ENCODE measurements around the gene PTDSS2. TPM values are rescaled to one million over a fixed set of nuclear protein-coding genes. Genes with fewer than 3 reads are reported as not detected.

The PTDSS2 gene
- total RNA-seq, 4 donors from 2014 or later = 22.3 to 31.0 (median 25.3) TPM

DNA sequence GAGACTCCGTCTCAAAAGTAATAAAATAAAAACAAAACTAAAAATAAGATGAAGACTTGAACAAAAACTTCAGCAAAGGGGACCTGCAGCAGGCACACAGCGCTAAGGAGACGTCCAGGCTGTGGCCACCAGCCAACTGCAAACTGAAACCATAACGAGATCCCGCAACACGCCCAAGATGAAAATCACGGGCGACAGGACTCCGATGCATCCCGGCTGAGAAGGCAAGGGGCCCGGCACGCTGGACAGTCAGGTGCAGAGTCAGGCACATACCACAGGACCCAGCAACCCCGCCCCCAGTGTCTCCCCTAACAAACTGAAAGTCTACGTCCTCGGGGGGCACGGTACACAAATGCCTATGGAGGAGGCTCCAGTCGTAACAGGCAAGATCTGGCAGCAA, 76.1 kb downstream of the PTDSS2 start:
- H3K4me1 ChIP-seq = no peaks in the 10 kb centered on the region
- no peak for TF ChIP-seq POLR2AphosphoS5 (IDR thresholded peaks at IDR 0.05)
- TF ChIP-seq POLR2A (IDR thresholded peaks at IDR 0.05) = no peak
- TF ChIP-seq, protein P1, sequence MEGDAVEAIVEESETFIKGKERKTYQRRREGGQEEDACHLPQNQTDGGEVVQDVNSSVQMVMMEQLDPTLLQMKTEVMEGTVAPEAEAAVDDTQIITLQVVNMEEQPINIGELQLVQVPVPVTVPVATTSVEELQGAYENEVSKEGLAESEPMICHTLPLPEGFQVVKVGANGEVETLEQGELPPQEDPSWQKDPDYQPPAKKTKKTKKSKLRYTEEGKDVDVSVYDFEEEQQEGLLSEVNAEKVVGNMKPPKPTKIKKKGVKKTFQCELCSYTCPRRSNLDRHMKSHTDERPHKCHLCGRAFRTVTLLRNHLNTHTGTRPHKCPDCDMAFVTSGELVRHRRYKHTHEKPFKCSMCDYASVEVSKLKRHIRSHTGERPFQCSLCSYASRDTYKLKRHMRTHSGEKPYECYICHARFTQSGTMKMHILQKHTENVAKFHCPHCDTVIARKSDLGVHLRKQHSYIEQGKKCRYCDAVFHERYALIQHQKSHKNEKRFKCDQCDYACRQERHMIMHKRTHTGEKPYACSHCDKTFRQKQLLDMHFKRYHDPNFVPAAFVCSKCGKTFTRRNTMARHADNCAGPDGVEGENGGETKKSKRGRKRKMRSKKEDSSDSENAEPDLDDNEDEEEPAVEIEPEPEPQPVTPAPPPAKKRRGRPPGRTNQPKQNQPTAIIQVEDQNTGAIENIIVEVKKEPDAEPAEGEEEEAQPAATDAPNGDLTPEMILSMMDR (IDR thresholded peaks at IDR 0.05) = no peak
- no peak for TF ChIP-seq EP300 (IDR thresholded peaks at IDR 0.05)
- 46% methylated on average over 13 of the region's 17 CpGs for WGBS
- no peak for DNase-seq (ENCODE audit: low spot score in 2 of 2)
- no peaks in the 10 kb centered on the region for H3K9me3 ChIP-seq
- H3K4me3 ChIP-seq = no peak overlapping the region
- H3K27me3 ChIP-seq = no peaks in the 10 kb centered on the region
- no peak overlapping the region for H3K27ac ChIP-seq
- peaks cover 6% of the 10 kb centered on the region for H3K36me3 ChIP-seq

- no peaks in the 10 kb centered on the region for H3K27me3 ChIP-seq
- TF ChIP-seq POLR2A (IDR thresholded peaks at IDR 0.05) = no peak
- no peak for TF ChIP-seq POLR2AphosphoS5 (IDR thresholded peaks at IDR 0.05)
- no peaks in the 10 kb centered on the region for H3K9me3 ChIP-seq
- peaks cover 27% of the 10 kb centered on the region for H3K36me3 ChIP-seq
- DNase-seq (ENCODE audit: low spot score in 2 of 2) = no peak
- no peak overlapping the region for H3K27ac ChIP-seq
- WGBS = 89% methylated on average over 16 of the region's 30 CpGs
- H3K4me3 ChIP-seq = no peak overlapping the region
- H3K4me1 ChIP-seq = peaks cover 12% of the 10 kb centered on the region
These were observed 78.2 kb downstream of the PTDSS2 start for GRCh38 chr11:528166-528814.

DNA sequence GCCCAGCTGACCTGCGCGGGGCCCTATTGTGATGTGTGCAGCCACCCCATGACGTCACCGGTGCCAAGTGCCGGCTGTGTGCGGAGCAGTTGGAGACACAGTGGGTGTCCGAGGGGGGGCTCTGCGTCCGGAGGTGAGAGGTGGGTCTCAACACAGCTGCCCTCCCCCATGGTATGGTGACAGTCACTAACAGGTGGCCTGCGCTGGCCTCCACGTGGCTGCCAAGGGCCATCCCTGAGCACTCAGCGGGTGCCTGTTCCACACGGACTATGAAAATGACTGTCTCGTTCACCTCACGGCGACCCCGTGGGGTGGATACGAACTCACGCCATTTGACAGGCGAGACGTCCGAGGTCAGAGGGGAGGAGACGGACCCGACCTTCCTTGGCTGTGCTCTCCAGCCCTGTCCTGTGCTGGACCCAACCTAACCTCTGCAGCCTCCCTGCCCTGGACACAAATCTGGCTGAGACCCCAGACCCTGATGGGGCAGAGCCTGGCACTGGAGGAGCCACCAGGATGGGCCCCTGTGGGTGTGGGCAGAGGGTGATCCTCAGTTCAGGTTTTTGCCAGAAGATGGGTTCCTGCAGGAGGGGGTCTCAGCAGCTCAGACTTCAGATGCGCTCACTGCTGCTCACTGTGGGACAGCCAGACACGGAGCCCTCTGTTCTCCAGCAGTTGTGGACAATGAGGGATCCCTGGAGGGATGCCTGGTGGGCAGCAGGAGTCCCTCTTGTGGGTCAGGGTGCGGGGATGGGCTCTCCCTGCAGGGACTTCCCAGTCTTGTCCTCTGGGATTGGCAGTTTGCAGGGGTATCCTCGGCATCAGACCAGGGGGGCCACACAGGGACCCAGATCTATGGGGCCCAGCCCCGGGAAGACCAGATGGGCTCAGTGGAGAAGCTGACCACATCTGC, 79.0 kb downstream of the PTDSS2 start:
- TF ChIP-seq, protein P1 (IDR thresholded peaks at IDR 0.05) = no peak
- TF ChIP-seq POLR2A (IDR thresholded peaks at IDR 0.05) (no peak), EP300 (IDR thresholded peaks at IDR 0.05) (no peak), POLR2AphosphoS5 (IDR thresholded peaks at IDR 0.05) (no peak)
- Histone ChIP-seq H3K36me3 (peaks cover 31% of the 10 kb centered on the region), H3K9me3 (no peaks in the 10 kb centered on the region), H3K4me3 (no peak overlapping the region), H3K27me3 (no peaks in the 10 kb centered on the region), H3K4me1 (peaks cover 20% of the 10 kb centered on the region), H3K27ac (no peak overlapping the region)
- no peak for DNase-seq (ENCODE audit: low spot score in 2 of 2)
- 92% methylated on average over 2 of the region's 29 CpGs for WGBS

- Histone ChIP-seq H3K4me3 (no peak overlapping the region), H3K4me1 (peaks cover 28% of the 10 kb centered on the region), H3K27me3 (no peaks in the 10 kb centered on the region), H3K9me3 (no peaks in the 10 kb centered on the region), H3K36me3 (peaks cover 31% of the 10 kb centered on the region), H3K27ac (no peak overlapping the region)
- 73% methylated on average over 8 of the region's 18 CpGs for WGBS
- TF ChIP-seq, protein P1 (IDR thresholded peaks at IDR 0.05) = no peak
- TF ChIP-seq EP300 (IDR thresholded peaks at IDR 0.05) (no peak), POLR2AphosphoS5 (IDR thresholded peaks at IDR 0.05) (no peak), POLR2A (IDR thresholded peaks at IDR 0.05) (no peak)
- DNase-seq (ENCODE audit: low spot score in 2 of 2) = peak in 1 of 2 donors; percentile 75
These were observed 79.8 kb downstream of the PTDSS2 start for GRCh38 chr11:529728-530411.

DNA sequence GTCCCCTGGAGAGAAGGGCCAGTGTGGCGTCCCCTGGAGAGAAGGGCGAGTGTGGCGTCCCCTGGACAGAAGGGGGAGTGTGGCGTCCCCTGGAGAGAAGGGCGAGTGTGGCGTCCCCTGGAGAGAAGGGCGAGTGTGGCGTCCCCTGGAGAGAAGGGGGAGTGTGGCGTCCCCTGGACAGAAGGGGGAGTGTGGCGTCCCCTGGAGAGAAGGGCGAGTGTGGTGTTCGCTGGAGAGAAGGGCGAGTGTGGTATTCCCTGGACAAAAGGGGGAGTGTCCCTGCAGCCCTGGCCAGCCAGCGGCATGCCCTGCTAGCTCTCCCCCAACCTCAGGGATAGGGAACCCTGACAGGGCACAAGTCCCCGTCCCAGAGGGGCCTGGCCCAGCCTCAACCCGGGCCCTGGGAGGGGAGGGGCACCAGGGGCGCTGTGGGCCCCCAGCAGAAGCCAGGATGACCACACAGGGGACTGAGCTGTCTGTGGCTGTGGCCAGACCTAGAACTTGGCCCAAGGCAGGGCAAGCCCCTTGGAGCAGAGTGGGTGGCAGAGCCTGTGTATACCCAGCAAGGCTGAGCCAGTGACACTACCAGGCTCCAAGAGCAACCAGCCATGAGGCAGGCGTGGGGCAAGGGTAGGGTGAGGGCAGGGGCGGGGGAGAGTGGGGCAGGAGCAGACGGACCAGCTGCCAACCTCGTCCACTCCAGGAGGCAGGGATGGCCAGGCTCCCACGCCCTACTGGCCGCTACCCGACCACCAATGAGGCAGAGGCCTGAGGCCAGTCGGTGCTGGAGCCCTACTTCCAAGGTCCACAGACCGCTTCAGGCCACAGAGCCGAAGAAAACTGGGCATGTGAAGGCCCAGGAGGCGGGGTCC, 81.1 kb downstream of the PTDSS2 start:
- peaks cover 31% of the 10 kb centered on the region for H3K36me3 ChIP-seq
- 86% methylated on average over 17 of the region's 28 CpGs for WGBS
- DNase-seq (ENCODE audit: low spot score in 2 of 2) = peak; percentile 64 to 74

More for the DNA sequence above, 81.1 kb downstream of the PTDSS2 start:
- Histone ChIP-seq H3K4me1 (peaks cover 34% of the 10 kb centered on the region), H3K27me3 (no peaks in the 10 kb centered on the region), H3K9me3 (no peaks in the 10 kb centered on the region), H3K27ac (no peak overlapping the region), H3K4me3 (no peak overlapping the region)
- TF ChIP-seq EP300 (IDR thresholded peaks at IDR 0.05) (no peak), POLR2A (IDR thresholded peaks at IDR 0.05) (no peak), POLR2AphosphoS5 (IDR thresholded peaks at IDR 0.05) (no peak)
- TF ChIP-seq, protein P1 (IDR thresholded peaks at IDR 0.05) = no peak

Measured in suprapubic skin (tissue), 4 donors.